Effector memory CD8-positive, alpha-beta T cell (primary cell): ENCODE data around the gene NRDC.
A peak's percentile ranks its signal among the peaks of the same experiment; 100 is the strongest.

Experiments
- ATAC-seq: fragments of 150-1000 bp; cut with Tn5 transposase; replicated peaks from 2 replicates; pipeline ENCODE4 v1.10.0; 2021; ENCODE audit warnings: mild to moderate bottlenecking, moderate library complexity
- DNase-seq, 3 experiments: peaks; one replicate each; pipeline ENCODE4 v3.0.0; 2021
- H3K27ac Mint-ChIP-seq, 2 donors: one replicate each; pipeline ENCODE4 v1.8.0; 2022; ENCODE audit warnings: mild to moderate bottlenecking in 2 of 2, mixed read lengths in 2 of 2, moderate library complexity in 2 of 2
- H3K27me3 Mint-ChIP-seq, 2 donors: one replicate each; pipeline ENCODE4 v1.8.0; 2022; ENCODE audit warnings: mixed read lengths in 2 of 2
- H3K36me3 Mint-ChIP-seq: one replicate; pipeline ENCODE4 v1.8.0; 2022; ENCODE audit warnings: mild to moderate bottlenecking, moderate library complexity, mixed read lengths; ENCODE audit not compliant: insufficient read depth
- H3K4me1 Mint-ChIP-seq, 2 donors: one replicate each; pipeline ENCODE4 v1.8.0; 2022; ENCODE audit warnings: low read depth in 2 of 2, mixed read lengths in 2 of 2
- H3K4me3 Mint-ChIP-seq, 2 donors: one replicate each; pipeline ENCODE4 v1.8.0; 2022; ENCODE audit warnings: mild to moderate bottlenecking in 2 of 2, mixed read lengths in 2 of 2, moderate library complexity in 2 of 2
- H3K9me3 Mint-ChIP-seq, 2 donors: one replicate each; pipeline ENCODE4 v1.8.0; 2022; ENCODE audit warnings: mixed read lengths in 2 of 2

The NRDC gene

GRCh38 chr1:51794868-51795267 is 83.7 kb downstream of the NRDC start:
- Mint-ChIP-seq H3K36me3 (peaks cover 41% of the 10 kb centered on the region), H3K27me3 (no peaks in the 10 kb centered on the region), H3K9me3 (no peaks in the 10 kb centered on the region), H3K4me3 (no peak overlapping the region), H3K4me1 (peaks cover 0 to 4% of the 10 kb centered on the region in 2 donors), H3K27ac (peak overlapping the region; percentile 58 to 74)
- DNase-seq (no peak), ATAC-seq (no peak)

- no peaks in the 10 kb centered on the region for H3K9me3 Mint-ChIP-seq
- peaks cover 0 to 4% of the 10 kb centered on the region in 2 donors for H3K4me1 Mint-ChIP-seq
- DNase-seq (no peak), ATAC-seq (no peak)
- peaks cover 48% of the 10 kb centered on the region for H3K36me3 Mint-ChIP-seq
- no peaks in the 10 kb centered on the region for H3K27me3 Mint-ChIP-seq
- peak overlapping the region; percentile 73 to 74 for H3K27ac Mint-ChIP-seq
- no peak overlapping the region for H3K4me3 Mint-ChIP-seq
These were observed 84.3 kb downstream of the NRDC start for GRCh38 chr1:51794260-51794659.

GRCh38 chr1:51792864-51793263 is 85.7 kb downstream of the NRDC start:
- DNase-seq (no peak), ATAC-seq (no peak)
- H3K27me3 Mint-ChIP-seq: no peaks in the 10 kb centered on the region
- H3K4me1 Mint-ChIP-seq: peaks cover 0 to 4% of the 10 kb centered on the region in 2 donors
- H3K9me3 Mint-ChIP-seq: no peaks in the 10 kb centered on the region
- peaks cover 55% of the 10 kb centered on the region for H3K36me3 Mint-ChIP-seq
- peak overlapping the region; percentile 27 to 73 for H3K27ac Mint-ChIP-seq
- no peak overlapping the region for H3K4me3 Mint-ChIP-seq

DNA sequence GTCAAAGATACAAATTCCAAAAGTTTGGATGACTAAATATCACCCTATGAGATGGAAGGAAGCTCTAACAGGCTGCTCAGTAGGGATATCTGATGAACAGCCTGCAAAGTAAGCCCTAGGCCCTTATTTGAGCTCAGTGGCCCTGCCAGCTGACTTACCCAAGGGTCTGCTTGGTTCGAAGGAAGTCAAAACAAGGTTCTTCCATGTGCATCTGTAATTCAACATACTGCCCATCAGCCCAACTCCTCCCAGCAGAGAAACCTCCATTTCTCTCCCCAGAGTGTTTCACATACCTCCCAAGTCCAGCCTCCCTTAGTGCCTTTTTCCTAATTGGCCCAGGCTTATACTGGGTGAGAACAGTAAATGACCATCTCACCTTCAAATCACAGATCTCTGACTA is 86.6 kb downstream of the NRDC start:
- Mint-ChIP-seq H3K36me3 (peaks cover 56% of the 10 kb centered on the region), H3K27ac (peak overlapping the region; percentile 27 to 73), H3K27me3 (no peaks in the 10 kb centered on the region), H3K4me3 (no peak overlapping the region), H3K9me3 (no peaks in the 10 kb centered on the region), H3K4me1 (no peaks in the 10 kb centered on the region)
- ATAC-seq (no peak), DNase-seq (no peak)

- Mint-ChIP-seq H3K4me3 (no peak overlapping the region), H3K27ac (peak overlapping the region; percentile 27 to 73), H3K36me3 (peaks cover 59% of the 10 kb centered on the region), H3K27me3 (no peaks in the 10 kb centered on the region), H3K4me1 (no peaks in the 10 kb centered on the region), H3K9me3 (no peaks in the 10 kb centered on the region)
- ATAC-seq: no peak
- no peak for DNase-seq
These were observed 88.1 kb downstream of the NRDC start for GRCh38 chr1:51790385-51790784.

GRCh38 chr1:51789342-51789741 is 89.2 kb downstream of the NRDC start:
- peaks cover 63% of the 10 kb centered on the region for H3K36me3 Mint-ChIP-seq
- ATAC-seq (no peak), DNase-seq (no peak)
- H3K27me3 Mint-ChIP-seq: no peaks in the 10 kb centered on the region
- H3K4me3 Mint-ChIP-seq: no peak overlapping the region
- H3K27ac Mint-ChIP-seq: no peak overlapping the region
- H3K4me1 Mint-ChIP-seq: no peaks in the 10 kb centered on the region
- H3K9me3 Mint-ChIP-seq: no peaks in the 10 kb centered on the region

DNA sequence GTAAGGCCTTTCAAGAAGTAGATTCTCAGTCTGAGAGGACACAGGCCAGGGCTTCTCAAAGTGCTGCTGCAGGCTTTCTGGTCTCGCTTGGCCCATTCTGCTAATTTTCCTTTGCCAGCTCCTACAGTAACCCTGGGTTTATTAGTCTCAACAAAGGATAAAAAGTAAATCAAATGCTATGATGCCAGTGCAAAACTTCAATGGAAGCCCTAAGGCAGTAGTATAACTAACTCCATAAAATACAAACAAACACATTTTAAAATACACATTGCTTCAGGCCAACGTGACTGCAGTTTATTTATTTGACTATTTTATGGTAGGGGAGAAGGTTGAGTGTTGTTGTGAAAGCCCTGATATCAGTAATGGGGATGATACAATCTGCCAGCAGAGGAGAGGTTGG is 89.6 kb downstream of the NRDC start:
- Mint-ChIP-seq H3K27ac (no peak overlapping the region), H3K9me3 (no peaks in the 10 kb centered on the region), H3K4me3 (no peak overlapping the region), H3K27me3 (no peaks in the 10 kb centered on the region), H3K4me1 (no peaks in the 10 kb centered on the region), H3K36me3 (peaks cover 60% of the 10 kb centered on the region)
- DNase-seq: no peak
- ATAC-seq: no peak

DNA sequence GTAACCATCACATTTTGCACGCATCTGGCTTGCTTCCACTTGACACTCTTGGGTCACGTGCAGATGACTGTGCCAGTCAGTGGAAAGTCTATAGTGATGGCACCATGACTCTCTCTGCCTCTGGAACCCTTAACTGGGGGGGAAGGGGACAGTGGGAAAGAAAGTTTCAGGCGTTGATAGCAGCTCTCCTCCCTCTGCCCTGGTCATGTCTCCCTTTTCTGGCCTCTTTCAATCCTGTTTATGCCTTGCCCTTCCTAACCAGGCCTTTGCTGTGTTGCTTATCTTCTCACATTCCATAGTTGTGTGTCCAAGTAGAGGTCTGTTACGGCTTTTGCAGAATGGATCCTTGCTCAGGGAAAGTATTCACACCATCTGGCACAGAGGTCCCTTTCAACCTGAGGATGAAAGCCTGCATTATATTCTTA is 93.5 kb downstream of the NRDC start:
- peak overlapping the region in 1 of 2 donors; percentile 39 for H3K27ac Mint-ChIP-seq
- no peak for ATAC-seq
- H3K9me3 Mint-ChIP-seq: no peaks in the 10 kb centered on the region
- no peak for DNase-seq
- H3K4me1 Mint-ChIP-seq: no peaks in the 10 kb centered on the region
- peaks cover 43% of the 10 kb centered on the region for H3K36me3 Mint-ChIP-seq
- H3K27me3 Mint-ChIP-seq: no peaks in the 10 kb centered on the region
- no peak overlapping the region for H3K4me3 Mint-ChIP-seq

DNA sequence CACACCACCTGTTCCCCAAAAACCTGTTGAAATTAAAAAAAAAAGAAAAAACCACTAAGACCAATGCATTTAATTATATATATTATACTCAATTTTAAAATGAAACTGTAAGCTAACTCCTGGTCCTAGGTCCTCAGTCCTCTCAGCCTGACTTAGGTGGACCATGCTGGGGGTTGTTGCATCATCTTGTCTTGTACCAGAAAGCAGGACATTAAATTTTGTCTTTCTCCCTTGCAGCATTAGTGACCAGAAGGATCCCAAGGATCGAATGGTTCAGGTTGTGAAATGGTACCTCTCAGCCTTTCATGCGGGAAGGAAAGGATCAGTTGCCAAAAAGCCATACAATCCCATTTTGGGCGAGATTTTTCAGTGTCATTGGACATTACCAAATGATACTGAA is 97.6 kb downstream of the NRDC start:
- Mint-ChIP-seq H3K9me3 (no peaks in the 10 kb centered on the region), H3K4me1 (no peaks in the 10 kb centered on the region), H3K27me3 (no peaks in the 10 kb centered on the region), H3K4me3 (no peak overlapping the region), H3K36me3 (peaks cover 24% of the 10 kb centered on the region), H3K27ac (peak overlapping the region in 1 of 2 donors; percentile 13)
- no peak for ATAC-seq
- no peak for DNase-seq

DNA sequence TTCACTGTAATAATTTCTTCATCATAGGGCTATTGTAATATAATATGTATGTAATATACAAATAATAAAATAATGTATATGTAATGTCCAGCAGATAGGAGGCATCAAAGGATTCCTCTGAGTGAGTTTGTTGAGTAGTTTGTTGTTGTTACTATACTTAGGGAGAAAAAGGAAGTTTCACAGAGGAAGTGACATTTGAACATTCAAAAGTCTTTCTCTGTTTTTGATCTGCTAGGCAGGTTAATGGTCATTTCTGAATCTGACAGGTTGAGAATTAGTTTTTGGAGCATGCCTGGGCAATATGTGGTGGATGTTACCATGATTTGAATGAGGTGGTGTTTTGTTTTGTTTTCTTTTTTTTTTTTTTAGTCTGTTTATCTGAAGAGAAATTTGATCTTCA is 102.1 kb downstream of the NRDC start:
- Mint-ChIP-seq H3K9me3 (no peaks in the 10 kb centered on the region), H3K27me3 (no peaks in the 10 kb centered on the region), H3K27ac (peak overlapping the region in 1 of 2 donors; percentile 68), H3K36me3 (peaks cover 41% of the 10 kb centered on the region), H3K4me1 (peaks cover 7 to 10% of the 10 kb centered on the region in 2 donors), H3K4me3 (no peak overlapping the region)
- ATAC-seq (no peak), DNase-seq (no peak)

GRCh38 chr1:51768971-51769588 is 109.4 kb downstream of the NRDC start:
- H3K9me3 Mint-ChIP-seq: no peaks in the 10 kb centered on the region
- H3K27ac Mint-ChIP-seq: peak overlapping the region in 1 of 2 donors; percentile 60

DNA sequence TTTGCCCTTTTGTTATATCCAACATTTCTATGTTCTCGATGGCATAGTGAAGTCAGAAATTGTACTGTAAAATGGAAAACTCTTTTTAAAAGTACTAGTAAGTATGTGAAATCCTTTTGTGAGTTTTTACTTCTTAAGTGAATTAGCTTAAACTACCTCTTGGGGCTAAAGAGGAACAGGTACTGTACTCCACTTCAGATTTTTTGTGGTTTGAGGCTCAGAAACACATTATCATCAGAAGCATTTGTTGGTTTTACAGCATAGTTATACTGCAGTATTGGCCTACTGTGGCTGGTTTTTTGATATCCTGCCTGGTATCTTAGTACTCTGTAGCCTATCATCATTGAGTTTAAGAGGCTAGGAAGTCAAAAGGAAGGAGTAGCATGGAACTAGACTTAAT is 117.2 kb downstream of the NRDC start:
- peaks cover 0 to 10% of the 10 kb centered on the region in 2 donors for H3K4me1 Mint-ChIP-seq
- H3K9me3 Mint-ChIP-seq: no peaks in the 10 kb centered on the region
- H3K4me3 Mint-ChIP-seq: no peak overlapping the region
- peak overlapping the region in 1 of 2 donors; percentile 21 for H3K27ac Mint-ChIP-seq
- ATAC-seq (no peak), DNase-seq (no peak)
- peaks cover 31% of the 10 kb centered on the region for H3K36me3 Mint-ChIP-seq
- no peaks in the 10 kb centered on the region for H3K27me3 Mint-ChIP-seq

More at GRCh38 chr1:51768971-51769588, 109.4 kb downstream of the NRDC start:
- no peaks in the 10 kb centered on the region for H3K27me3 Mint-ChIP-seq
- no peak overlapping the region for H3K4me3 Mint-ChIP-seq
- H3K36me3 Mint-ChIP-seq: peaks cover 55% of the 10 kb centered on the region
- DNase-seq (no peak), ATAC-seq (peak; percentile 59)
- H3K4me1 Mint-ChIP-seq: peaks cover 11 to 17% of the 10 kb centered on the region in 2 donors

DNA sequence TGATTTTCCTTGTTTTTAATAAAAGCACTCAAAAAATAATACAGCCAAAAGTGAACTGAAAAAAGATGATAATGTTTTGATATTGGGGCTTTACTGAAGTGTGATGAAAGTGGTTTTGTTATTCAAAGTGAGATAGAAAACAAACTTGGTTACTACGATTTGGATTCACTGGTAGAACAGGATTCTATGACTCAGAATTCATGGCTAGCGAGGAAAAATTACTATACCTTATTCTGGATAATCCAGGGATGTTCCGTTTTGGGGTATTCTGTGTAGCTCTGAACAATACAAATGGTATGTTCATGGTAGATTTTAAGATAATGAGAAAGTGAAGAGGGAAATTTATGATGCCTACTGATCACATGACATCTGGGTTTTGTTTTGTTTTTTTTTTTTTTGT is 117.7 kb downstream of the NRDC start:
- Mint-ChIP-seq H3K27me3 (no peaks in the 10 kb centered on the region), H3K4me1 (peaks cover 0 to 10% of the 10 kb centered on the region in 2 donors), H3K27ac (peak overlapping the region; percentile 21 to 73), H3K4me3 (no peak overlapping the region), H3K9me3 (no peaks in the 10 kb centered on the region), H3K36me3 (peaks cover 29% of the 10 kb centered on the region)
- no peak for ATAC-seq
- DNase-seq: no peak

GRCh38 chr1:51758310-51758709 is 120.2 kb downstream of the NRDC start:
- ATAC-seq: no peak
- H3K36me3 Mint-ChIP-seq: peaks cover 21% of the 10 kb centered on the region
- no peak overlapping the region for H3K4me3 Mint-ChIP-seq
- no peaks in the 10 kb centered on the region for H3K27me3 Mint-ChIP-seq
- peaks cover 4 to 19% of the 10 kb centered on the region in 2 donors for H3K4me1 Mint-ChIP-seq
- no peak overlapping the region for H3K27ac Mint-ChIP-seq
- H3K9me3 Mint-ChIP-seq: no peaks in the 10 kb centered on the region
- no peak for DNase-seq
